Endothelial cell (in vitro differentiated cells): Measurements from ENCODE around the gene NATD1. TPM values are rescaled to one million over a fixed set of nuclear protein-coding genes. Genes with fewer than 3 reads are reported as not detected.

Experiments
- DNase-seq: peaks from one replicate; pipeline ENCODE4 v3.0.0; 2021; ENCODE audit warnings: low spot score
- H3K27ac Mint-ChIP-seq: one replicate; pipeline ENCODE4 v1.8.0; 2021; ENCODE audit warnings: mixed read lengths, inconsistent platforms; ENCODE audit not compliant: unreplicated experiment
- H3K27me3 Mint-ChIP-seq: one replicate; pipeline ENCODE4 v1.8.0; 2021; ENCODE audit warnings: mild to moderate bottlenecking, moderate library complexity, mixed read lengths, inconsistent platforms; ENCODE audit not compliant: unreplicated experiment
- H3K36me3 Mint-ChIP-seq: one replicate; pipeline ENCODE4 v1.8.0; 2021; ENCODE audit warnings: mild to moderate bottlenecking, low read depth, mixed read lengths, inconsistent platforms; ENCODE audit not compliant: unreplicated experiment
- H3K4me1 Mint-ChIP-seq: one replicate; pipeline ENCODE4 v1.8.0; 2021; ENCODE audit warnings: mild to moderate bottlenecking, mixed read lengths, inconsistent platforms; ENCODE audit not compliant: unreplicated experiment
- H3K4me3 Mint-ChIP-seq: one replicate; pipeline ENCODE4 v1.8.0; 2021; ENCODE audit warnings: mild to moderate bottlenecking, mixed read lengths, inconsistent platforms; ENCODE audit not compliant: unreplicated experiment
- H3K9me3 Mint-ChIP-seq: one replicate; pipeline ENCODE4 v1.8.0; 2021; ENCODE audit warnings: mixed read lengths, inconsistent platforms; ENCODE audit not compliant: unreplicated experiment
- CTCF ChIP-seq: fragments of 200-600 bp; sonication (generic); IDR thresholded peaks from one replicate; pipeline ENCODE4 v1.5.0; 2021; ENCODE audit warnings: antibody characterized with exemption; ENCODE audit not compliant: unreplicated experiment
- total RNA-seq: library from RNA; stranded (reverse); fragmentation: NEBNext Ultra II Directional; extraction: Animal tissue kit (Norgen Biotek cat#: 25700); gene quantifications from one replicate; pipeline ENCODE4 v1.2.1, GENCODE V29; 2021; ENCODE audit not compliant: unreplicated experiment

Gene NATD1
- total RNA-seq, 1 donor from 2014 or later: 30.3 TPM

- Mint-ChIP-seq H3K36me3 (no peaks in the 10 kb centered on the region), H3K27ac (no peak overlapping the region)
- no peak for TF ChIP-seq CTCF
Measured at GRCh38 chr17:21268596-21269188, 15.5 kb upstream of the NATD1 start.

GRCh38 chr17:21263376-21263775, 10.2 kb upstream of the NATD1 start:
- DNase-seq: no peak
- no peak for TF ChIP-seq CTCF
- Mint-ChIP-seq H3K27ac (no peak overlapping the region), H3K4me1 (peaks cover 10% of the 10 kb centered on the region), H3K27me3 (peaks cover 6% of the 10 kb centered on the region), H3K9me3 (no peaks in the 10 kb centered on the region), H3K4me3 (no peak overlapping the region), H3K36me3 (no peaks in the 10 kb centered on the region)

More at GRCh38 chr17:21268596-21269188, 15.5 kb upstream of the NATD1 start:
- Mint-ChIP-seq H3K4me3 (peak overlapping the region; percentile 21), H3K9me3 (no peaks in the 10 kb centered on the region), H3K27me3 (peaks cover 18% of the 10 kb centered on the region), H3K4me1 (peaks cover 20% of the 10 kb centered on the region)
- no peak for DNase-seq

- Mint-ChIP-seq H3K4me3 (no peak overlapping the region), H3K27me3 (peaks cover 6% of the 10 kb centered on the region)
- no peak for TF ChIP-seq CTCF
Measured at GRCh38 chr17:21262259-21262993, 9.2 kb upstream of the NATD1 start.

GRCh38 chr17:21258593-21258992, 5.4 kb upstream of the NATD1 start:
- Mint-ChIP-seq H3K27me3 (peaks cover 2% of the 10 kb centered on the region), H3K4me3 (no peak overlapping the region), H3K27ac (no peak overlapping the region), H3K4me1 (no peaks in the 10 kb centered on the region), H3K9me3 (no peaks in the 10 kb centered on the region), H3K36me3 (no peaks in the 10 kb centered on the region)
- TF ChIP-seq CTCF: no peak
- no peak for DNase-seq

More at GRCh38 chr17:21262259-21262993, 9.2 kb upstream of the NATD1 start:
- no peak for DNase-seq
- peaks cover 2% of the 10 kb centered on the region for H3K4me1 Mint-ChIP-seq
- H3K27ac Mint-ChIP-seq: no peak overlapping the region
- H3K36me3 Mint-ChIP-seq: no peaks in the 10 kb centered on the region
- no peaks in the 10 kb centered on the region for H3K9me3 Mint-ChIP-seq
